Fibroblast of lung (primary cell): ENCODE measurements around the gene LCE1E.

ENCODE experiments used
- CTCF ChIP-seq, 2 donors: IDR thresholded peaks in 1 of 2; conservative IDR thresholded peaks in 1 of 2; 1 replicate in 1 of 2; 2 replicates in 1 of 2; pipeline ENCODE4 v1.5.1; 2011 to 2012; ENCODE audit warnings: low read length in 2 of 2, control low read depth in 1 of 2, inconsistent platforms in 1 of 2, low read depth in 1 of 2, mild to moderate bottlenecking in 1 of 2
- EZH2 ChIP-seq: IDR thresholded peaks from 2 replicates; pipeline ENCODE4 v1.5.1; 2012; ENCODE audit warnings: low read length, control low read depth, mild to moderate bottlenecking; ENCODE audit errors: missing control alignments

GRCh38 chr1:152756872-152757271, 29.2 kb upstream of the LCE1E start:
- TF ChIP-seq CTCF (conservative IDR thresholded peaks at IDR 0.05 in 1 of 2, IDR thresholded peaks at IDR 0.05 in 1 of 2; ENCODE audit: low read depth in 1 of 2, low read length in 2 of 2) = no peak
- TF ChIP-seq EZH2 = no peak
